Neural cell (in vitro differentiated cells): ENCODE results near the gene COL27A1. TPM values are rescaled to one million over a fixed set of nuclear protein-coding genes. Genes with fewer than 3 reads are reported as not detected.

ENCODE experiments used
- H2AFZ ChIP-seq: fragments of 200-600, 300-800 bp; sonication (generic), shearing (Covaris generic); 2 replicates; pipeline ENCODE4 v1.6.0; 2014; ENCODE audit warnings: low read depth, mild to moderate bottlenecking, antibody characterized with exemption, low read length, moderate library complexity
- H3F3A ChIP-seq: fragments of 200-600 bp; shearing (Covaris generic); 2 replicates; pipeline ENCODE4 v1.6.1; 2016; ENCODE audit warnings: mild to moderate bottlenecking, moderate library complexity, mixed read lengths, antibody characterized with exemption, low read length; ENCODE audit not compliant: insufficient read depth, poor library complexity, severe bottlenecking
- H3K27ac ChIP-seq: fragments of 200-600, 300-800 bp; sonication (generic), shearing (Covaris generic); 2 replicates; pipeline ENCODE4 v1.5.1; 2014; ENCODE audit warnings: mild to moderate bottlenecking, low read length, moderate library complexity
- H3K27me3 ChIP-seq: fragments of 300-800, 200-600 bp; sonication (generic), shearing (Covaris generic); 2 replicates; pipeline ENCODE4 v1.6.0; 2014; ENCODE audit warnings: mild to moderate bottlenecking, low read depth, low read length, moderate library complexity; ENCODE audit not compliant: insufficient read depth
- H3K36me3 ChIP-seq: fragments of 300-800, 200-600 bp; sonication (generic), shearing (Covaris generic); 2 replicates; pipeline ENCODE4 v1.5.1; 2014; ENCODE audit warnings: mild to moderate bottlenecking, antibody characterized with exemption, low read length, moderate library complexity; ENCODE audit not compliant: insufficient read depth
- H3K4me2 ChIP-seq: fragments of 300-800, 200-600 bp; sonication (generic), shearing (Covaris generic); 2 replicates; pipeline ENCODE4 v1.6.0; 2014; ENCODE audit warnings: mild to moderate bottlenecking, low read length
- H3K4me3 ChIP-seq: fragments of 300-800, 200-600 bp; sonication (generic), shearing (Covaris generic); 2 replicates; pipeline ENCODE4 v1.5.1; 2014; ENCODE audit warnings: mild to moderate bottlenecking, low read length, moderate library complexity
- H3K79me2 ChIP-seq: fragments of 200-600 bp; shearing (Covaris generic); replicated peaks from 2 replicates; pipeline ENCODE4 v1.6.0; 2014; ENCODE audit warnings: mild to moderate bottlenecking, low read length, moderate library complexity; ENCODE audit not compliant: insufficient read depth
- H3K9ac ChIP-seq: fragments of 300-800, 200-600 bp; sonication (generic), shearing (Covaris generic); 2 replicates; pipeline ENCODE4 v1.6.1; 2016; ENCODE audit warnings: mild to moderate bottlenecking, low read length, mixed read lengths
- H3K9me2 ChIP-seq: fragments of 200-600 bp; shearing (Covaris generic); 2 replicates; pipeline ENCODE4 v1.6.1; 2016; ENCODE audit warnings: mild to moderate bottlenecking, low read length, mixed read lengths; ENCODE audit not compliant: insufficient read depth
- H3K9me3 ChIP-seq: fragments of 200-600, 300-800 bp; sonication (generic), shearing (Covaris generic); 2 replicates; pipeline ENCODE4 v1.6.1; 2016; ENCODE audit warnings: mild to moderate bottlenecking, mixed run types, low read length, moderate library complexity, mixed read lengths
- H4K20me1 ChIP-seq: fragments of 200-600 bp; shearing (Covaris generic); 2 replicates; pipeline ENCODE4 v1.6.1; 2016; ENCODE audit warnings: mild to moderate bottlenecking, mixed run types; ENCODE audit not compliant: insufficient read depth
- CTCF ChIP-seq: fragments of 450-650 bp; IDR thresholded peaks from 2 replicates; pipeline ENCODE4 v1.5.1; 2014; ENCODE audit warnings: antibody characterized with exemption, mild to moderate bottlenecking, moderate library complexity; ENCODE audit not compliant: poor library complexity, severe bottlenecking
- EP300 ChIP-seq: fragments of 450-650 bp; conservative IDR thresholded peaks from 2 replicates; pipeline ENCODE4 v1.6.1; 2014; ENCODE audit warnings: antibody characterized with exemption, mild to moderate bottlenecking, moderate library complexity; ENCODE audit not compliant: poor library complexity, severe bottlenecking
- EZH2 ChIP-seq: fragments of 200-600, 300-800 bp; shearing (Covaris generic), sonication (generic); IDR thresholded peaks from 2 replicates; pipeline ENCODE4 v1.6.1; 2014; ENCODE audit warnings: antibody characterized with exemption, low read length, borderline replicate concordance, mild to moderate bottlenecking; ENCODE audit not compliant: insufficient read depth, poor library complexity, severe bottlenecking
- MXI1 ChIP-seq: fragments of 450-650 bp; conservative IDR thresholded peaks from 2 replicates; pipeline ENCODE4 v1.6.1; 2014; ENCODE audit warnings: antibody characterized with exemption, mild to moderate bottlenecking; ENCODE audit not compliant: poor library complexity, severe bottlenecking
- POLR2AphosphoS5 ChIP-seq: IDR thresholded peaks from 2 replicates; pipeline ENCODE4 v1.6.1; 2012
- RAD21 ChIP-seq: fragments of 450-650 bp; conservative IDR thresholded peaks from 2 replicates; pipeline ENCODE4 v1.6.1; 2014; ENCODE audit warnings: antibody characterized with exemption, mild to moderate bottlenecking, moderate library complexity
- REST ChIP-seq: IDR thresholded peaks from 2 replicates; pipeline ENCODE4 v1.6.1; 2012; ENCODE audit warnings: borderline replicate concordance
- SMC3 ChIP-seq: fragments of 450-650 bp; conservative IDR thresholded peaks from 2 replicates; pipeline ENCODE4 v1.6.1; 2014; ENCODE audit warnings: antibody characterized with exemption, mild to moderate bottlenecking, moderate library complexity; ENCODE audit not compliant: poor library complexity
- TAF1 ChIP-seq: IDR thresholded peaks from 2 replicates; pipeline ENCODE4 v1.6.1; 2012; ENCODE audit warnings: low read depth
- polyA plus RNA-seq: library from polyadenylated mRNA; depleted of rRNA; stranded (reverse); fragments of >200 nt; gene quantifications from 2 replicates; pipeline ENCODE4 v1.2.3, GENCODE V29; 2014

Gene COL27A1
- polyA plus RNA-seq, 1 donor from 2014 or later: 0.25 TPM

DNA sequence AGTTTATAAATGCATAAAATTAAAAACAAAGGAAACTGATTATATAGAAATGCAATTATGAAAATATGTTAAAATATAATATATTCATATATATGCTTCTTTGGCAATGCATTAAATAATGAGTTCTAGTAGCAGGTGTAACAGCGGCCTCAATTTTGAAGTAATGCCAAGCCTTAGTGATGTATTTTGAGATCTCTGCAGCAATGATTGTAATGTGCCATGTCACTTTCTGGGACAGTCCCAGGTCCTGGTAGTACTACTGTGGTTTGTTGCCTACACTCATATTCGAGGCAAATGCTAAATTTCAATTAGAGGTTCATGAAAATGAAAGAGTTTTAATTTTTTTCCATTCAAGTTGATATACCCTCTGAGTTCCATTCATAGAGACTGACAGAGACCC lies 91.7 kb downstream of the COL27A1 start:
- Histone ChIP-seq H3K9me2 (no peaks in the 10 kb centered on the region), H3K9ac (no peak overlapping the region), H4K20me1 (no peaks in the 10 kb centered on the region), H3K9me3 (no peaks in the 10 kb centered on the region), H3K27ac (peak overlapping the region; percentile 62), H2AFZ (no peak overlapping the region), H3F3A (no peaks in the 10 kb centered on the region), H3K4me2 (no peak overlapping the region), H3K79me2 (no peaks in the 10 kb centered on the region), H3K4me3 (no peak overlapping the region), H3K27me3 (no peaks in the 10 kb centered on the region), H3K36me3 (no peaks in the 10 kb centered on the region)
- no peak for TF ChIP-seq EP300
- TF ChIP-seq CTCF: no peak
- TF ChIP-seq SMC3: no peak
- TF ChIP-seq MXI1: no peak
- no peak for TF ChIP-seq POLR2AphosphoS5
- TF ChIP-seq REST: no peak
- TF ChIP-seq RAD21: no peak
- TF ChIP-seq TAF1: no peak
- no peak for TF ChIP-seq EZH2

- Histone ChIP-seq H3K4me2 (no peak overlapping the region), H3K27ac (peak overlapping the region; percentile 62), H3K9me2 (no peaks in the 10 kb centered on the region), H3K4me3 (no peak overlapping the region), H2AFZ (no peak overlapping the region), H3K27me3 (no peaks in the 10 kb centered on the region), H3F3A (no peaks in the 10 kb centered on the region), H4K20me1 (no peaks in the 10 kb centered on the region), H3K79me2 (no peaks in the 10 kb centered on the region), H3K9me3 (no peaks in the 10 kb centered on the region), H3K9ac (no peak overlapping the region), H3K36me3 (no peaks in the 10 kb centered on the region)
- no peak for TF ChIP-seq REST
Measured at GRCh38 chr9:114247491-114247890, 92.2 kb downstream of the COL27A1 start.
